ENCODE measurements around the gene SPATA33. TPM values are rescaled to one million over a fixed set of nuclear protein-coding genes. Genes with fewer than 3 reads are reported as not detected.

Gene SPATA33
- total and polyA plus RNA-seq, 2 donors (not counting 1 experiment from before 2014, with no cell fraction given), result 3.6 to 15.0 TPM

GRCh38 chr16:89685916-89686315 is 28.3 kb downstream of the SPATA33 start:
- H3K79me2 ChIP-seq (ENCODE audit: control insufficient read depth, insufficient read depth, low read length), result peaks cover 32% of the 10 kb centered on the region
- H3K4me2 ChIP-seq (replicated peaks; ENCODE audit: low read depth, low read length, poor library complexity, severe bottlenecking), result peak overlapping the region; percentile 100
- Mint-ChIP-seq H3K9me3 (ENCODE audit: insufficient read depth) (no peaks in the 10 kb centered on the region), H3K27me3 (no peaks in the 10 kb centered on the region), H3K4me1 (peaks cover 18% of the 10 kb centered on the region), H3K27ac (peak overlapping the region; percentile 59), H3K4me3 (peak overlapping the region; percentile 74)
- H3K4me1 ChIP-seq (ENCODE audit: control insufficient read depth in 2 of 2, insufficient read depth in 2 of 2, low read length in 2 of 2), result peaks cover 7 to 15% of the 10 kb centered on the region in 2 donors
- peak overlapping the region; percentile 99 for H2AFZ ChIP-seq (ENCODE audit: insufficient read depth, low read depth, low read length, poor library complexity, severe bottlenecking)
- intact Hi-C loops (cut with micrococcal nuclease), result loop anchor here (1.0 to 5.0 kb wide), 5 partner anchors 14 to 188 kb away; partner anchors contain the start of genes RPL13, VPS9D1 and ZNF276
- H3K4me3 ChIP-seq (ENCODE audit: control extremely low read depth in 1 of 5, extremely low read depth in 1 of 5, insufficient read depth in 1 of 5, low read depth in 2 of 5, low read length in 4 of 5), result peak overlapping the region in 1 of 5 experiments; percentile 96
- ATAC-seq (ENCODE audit: low read depth) (no peak), DNase-seq (peak; percentile 26)
- no CpG with 5 or more reads among the region's 1 CpG for WGBS (ENCODE audit: insufficient coverage)
- H3K9ac ChIP-seq (ENCODE audit: low read length), result peak overlapping the region; percentile 91
- TF ChIP-seq, protein P1, sequence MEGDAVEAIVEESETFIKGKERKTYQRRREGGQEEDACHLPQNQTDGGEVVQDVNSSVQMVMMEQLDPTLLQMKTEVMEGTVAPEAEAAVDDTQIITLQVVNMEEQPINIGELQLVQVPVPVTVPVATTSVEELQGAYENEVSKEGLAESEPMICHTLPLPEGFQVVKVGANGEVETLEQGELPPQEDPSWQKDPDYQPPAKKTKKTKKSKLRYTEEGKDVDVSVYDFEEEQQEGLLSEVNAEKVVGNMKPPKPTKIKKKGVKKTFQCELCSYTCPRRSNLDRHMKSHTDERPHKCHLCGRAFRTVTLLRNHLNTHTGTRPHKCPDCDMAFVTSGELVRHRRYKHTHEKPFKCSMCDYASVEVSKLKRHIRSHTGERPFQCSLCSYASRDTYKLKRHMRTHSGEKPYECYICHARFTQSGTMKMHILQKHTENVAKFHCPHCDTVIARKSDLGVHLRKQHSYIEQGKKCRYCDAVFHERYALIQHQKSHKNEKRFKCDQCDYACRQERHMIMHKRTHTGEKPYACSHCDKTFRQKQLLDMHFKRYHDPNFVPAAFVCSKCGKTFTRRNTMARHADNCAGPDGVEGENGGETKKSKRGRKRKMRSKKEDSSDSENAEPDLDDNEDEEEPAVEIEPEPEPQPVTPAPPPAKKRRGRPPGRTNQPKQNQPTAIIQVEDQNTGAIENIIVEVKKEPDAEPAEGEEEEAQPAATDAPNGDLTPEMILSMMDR (IDR thresholded peaks at IDR 0.05), result no peak
- no peak for TF ChIP-seq EZH2 (IDR thresholded peaks at IDR 0.05; ENCODE audit: borderline replicate concordance, insufficient read depth, low read depth, low read length, poor library complexity, severe bottlenecking)
- ChIA-PET POLR2A (interaction anchor here (0.6 to 1.5 kb wide), 3 partner anchors 11 to 15 kb away, joined by 5 to 8 read pairs (median 6); partner anchors contain the start of gene SPATA2L), CTCF (interaction anchor here (1.0 to 1.9 kb wide), 2 partner anchors 14 to 127 kb away, joined by 3 to 8 read pairs; no protein-coding TSS in a partner anchor)
- H3K27ac ChIP-seq (ENCODE audit: low read length in 2 of 2), result no peak overlapping the region
- peaks cover 13% of the 10 kb centered on the region for H4K20me1 ChIP-seq (ENCODE audit: control insufficient read depth, insufficient read depth, low read length, poor library complexity, severe bottlenecking)
- peaks cover 2 to 8% of the 10 kb centered on the region in 2 experiments for H3K36me3 ChIP-seq (replicated peaks in 1 of 2; ENCODE audit: control extremely low read depth in 1 of 2, control insufficient read depth in 1 of 2, extremely low read depth in 1 of 2, insufficient read depth in 2 of 2, low read length in 1 of 2)
- no peaks in the 10 kb centered on the region for H3K27me3 ChIP-seq (replicated peaks in 1 of 4; ENCODE audit: control extremely low read depth in 1 of 4, control insufficient read depth in 3 of 4, insufficient read depth in 4 of 4, low read length in 3 of 4)
- H3K9me3 ChIP-seq (ENCODE audit: control extremely low read depth in 1 of 3, control insufficient read depth in 2 of 3, insufficient read depth in 1 of 3, low read length in 2 of 3), result no peaks in the 10 kb centered on the region

DNA sequence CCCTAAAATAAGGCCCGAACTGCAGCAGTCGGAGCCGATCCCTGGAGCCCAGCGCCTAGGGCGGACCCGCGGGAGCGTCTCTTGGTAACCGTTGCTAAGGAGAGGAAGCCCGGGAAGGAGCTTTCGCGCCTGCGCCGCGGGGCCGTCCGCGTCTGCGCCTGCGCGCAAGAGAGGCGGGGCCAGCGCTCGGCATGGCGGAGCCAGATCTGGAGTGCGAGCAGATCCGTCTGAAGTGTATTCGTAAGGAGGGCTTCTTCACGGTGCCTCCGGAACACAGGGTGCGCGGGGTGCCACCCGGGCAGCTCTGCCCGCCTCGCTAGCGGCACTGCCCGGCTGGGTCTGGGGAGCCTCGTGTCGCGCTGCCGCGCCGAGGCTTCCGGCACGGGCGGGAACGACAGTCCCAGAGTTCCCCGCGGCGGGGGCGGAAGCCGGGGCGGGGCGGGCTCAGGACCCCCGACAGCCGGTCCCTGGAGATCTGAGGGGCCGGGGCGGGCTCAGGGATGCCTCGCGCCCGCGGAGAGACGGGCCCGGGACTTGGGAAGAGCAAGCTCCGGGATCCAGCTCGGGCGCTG is 29.0 kb downstream of the SPATA33 start, which contains the start of gene CDK10:
Gene CDK10 (plus strand): TSS at position 170 of the 572 bp plus-strand sequence. CDS start 22 bp downstream, at position 192.
- H3K4me3 ChIP-seq (ENCODE audit: control extremely low read depth in 1 of 5, extremely low read depth in 1 of 5, insufficient read depth in 1 of 5, low read depth in 2 of 5, low read length in 4 of 5), result peak within 1 kb of the TSS; percentile 52 to 96 (median 78)
- H3K9me3 Mint-ChIP-seq (ENCODE audit: insufficient read depth), result no peaks in the 10 kb centered on the region
- WGBS (ENCODE audit: insufficient coverage), result under 1% methylated on average over 67 of the region's 67 CpGs
- H3K27me3 ChIP-seq (replicated peaks in 1 of 4; ENCODE audit: control extremely low read depth in 1 of 4, control insufficient read depth in 3 of 4, insufficient read depth in 4 of 4, low read length in 3 of 4), result no peaks in the 10 kb centered on the region
- H3K9ac ChIP-seq (ENCODE audit: low read length), result peak within 1 kb of the TSS; percentile 91
- CTCF ChIA-PET, result interaction anchor here (1.0 to 1.9 kb wide), 3 partner anchors 13 to 174 kb away, joined by 3 to 8 read pairs (median 3); no protein-coding TSS in a partner anchor
- peaks cover 32% of the 10 kb centered on the region for H3K79me2 ChIP-seq (ENCODE audit: control insufficient read depth, insufficient read depth, low read length)
- no peaks in the 10 kb centered on the region for H3K27me3 Mint-ChIP-seq
- POLR2A ChIA-PET, result interaction anchor here (0.6 to 1.5 kb wide), 6 partner anchors 10 to 187 kb away, joined by 3 to 8 read pairs (median 6); partner anchors contain the start of genes SPATA2L and TCF25
- ATAC-seq (ENCODE audit: low read depth) (peak; percentile 90), DNase-seq (peak; percentile 94)
- peaks cover 13% of the 10 kb centered on the region for H4K20me1 ChIP-seq (ENCODE audit: control insufficient read depth, insufficient read depth, low read length, poor library complexity, severe bottlenecking)
- peaks cover 18% of the 10 kb centered on the region for H3K4me1 Mint-ChIP-seq
- H3K4me2 ChIP-seq (replicated peaks; ENCODE audit: low read depth, low read length, poor library complexity, severe bottlenecking), result peak within 1 kb of the TSS; percentile 100
- H3K4me1 ChIP-seq (ENCODE audit: control insufficient read depth in 2 of 2, insufficient read depth in 2 of 2, low read length in 2 of 2), result peaks cover 7 to 15% of the 10 kb centered on the region in 2 donors
- peak within 1 kb of the TSS; percentile 54 to 83 for H3K27ac ChIP-seq (ENCODE audit: low read length in 2 of 2)
- peak within 1 kb of the TSS; percentile 97 for H3K27ac Mint-ChIP-seq
- peak within 1 kb of the TSS; percentile 99 for H2AFZ ChIP-seq (ENCODE audit: insufficient read depth, low read depth, low read length, poor library complexity, severe bottlenecking)
- H3K9me3 ChIP-seq (ENCODE audit: control extremely low read depth in 1 of 3, control insufficient read depth in 2 of 3, insufficient read depth in 1 of 3, low read length in 2 of 3), result no peaks in the 10 kb centered on the region
- TF ChIP-seq, protein P1 (IDR thresholded peaks at IDR 0.05), result no peak
- no peak for TF ChIP-seq EZH2 (IDR thresholded peaks at IDR 0.05; ENCODE audit: borderline replicate concordance, insufficient read depth, low read depth, low read length, poor library complexity, severe bottlenecking)
- intact Hi-C loops (cut with micrococcal nuclease), result loop anchor here (1.0 to 5.0 kb wide), 5 partner anchors 14 to 188 kb away; partner anchors contain the start of genes RPL13, VPS9D1 and ZNF276
- peaks cover 2 to 13% of the 10 kb centered on the region in 2 experiments for H3K36me3 ChIP-seq (replicated peaks in 1 of 2; ENCODE audit: control extremely low read depth in 1 of 2, control insufficient read depth in 1 of 2, extremely low read depth in 1 of 2, insufficient read depth in 2 of 2, low read length in 1 of 2)
- peak within 1 kb of the TSS; percentile 96 for H3K4me3 Mint-ChIP-seq

Measured in B cell (primary cell).